Neural cell (in vitro differentiated cells): ENCODE measurements around the gene PPP1R10.

Source experiments
- CTCF ChIP-seq: fragments of 450-650 bp; IDR thresholded peaks from 2 replicates; pipeline ENCODE4 v1.5.1; 2014; ENCODE audit warnings: antibody characterized with exemption, mild to moderate bottlenecking, moderate library complexity; ENCODE audit not compliant: poor library complexity, severe bottlenecking
- EZH2 ChIP-seq: fragments of 200-600, 300-800 bp; shearing (Covaris generic), sonication (generic); IDR thresholded peaks from 2 replicates; pipeline ENCODE4 v1.6.1; 2014; ENCODE audit warnings: antibody characterized with exemption, low read length, borderline replicate concordance, mild to moderate bottlenecking; ENCODE audit not compliant: insufficient read depth, poor library complexity, severe bottlenecking
- MXI1 ChIP-seq: fragments of 450-650 bp; conservative IDR thresholded peaks from 2 replicates; pipeline ENCODE4 v1.6.1; 2014; ENCODE audit warnings: antibody characterized with exemption, mild to moderate bottlenecking; ENCODE audit not compliant: poor library complexity, severe bottlenecking
- POLR2AphosphoS5 ChIP-seq: IDR thresholded peaks from 2 replicates; pipeline ENCODE4 v1.6.1; 2012

GRCh38 chr6:30613251-30614043, 3.6 kb downstream of the PPP1R10 start:
- TF ChIP-seq CTCF (no peak), MXI1 (no peak), EZH2 (no peak), POLR2AphosphoS5 (no peak)
